Esophagus squamous epithelium (tissue), 5 donors: Measurements from ENCODE around the gene PACC1. TPM values are rescaled to one million over a fixed set of nuclear protein-coding genes. Genes with fewer than 3 reads are reported as not detected.

Experiments used
- DNase-seq: peaks from one replicate; lab custom pipeline; 2025; lab: John Stamatoyannopoulos, UW
- H3K27ac ChIP-seq, 4 donors: fragments of 200-600 bp; sonication (generic); one replicate each; pipeline ENCODE4 v1.5.1; 2016 to 2019; ENCODE audit warnings: mild to moderate bottlenecking in 1 of 4
- H3K27me3 ChIP-seq, 4 donors: fragments of 200-600 bp; sonication (generic); 1 replicate in 3 of 4; 2 replicates in 1 of 4; pipeline versions ENCODE4 v1.5.1 to v1.6.0; 2017 to 2021; ENCODE audit warnings: antibody characterized with exemption in 1 of 4
- H3K36me3 ChIP-seq, 3 donors: fragments of 200-600 bp; sonication (generic); one replicate each; pipeline ENCODE4 v1.5.1; 2016 to 2019
- H3K4me1 ChIP-seq, 3 donors: fragments of 200-600 bp; sonication (generic); one replicate each; pipeline ENCODE4 v1.5.1; 2017 to 2019
- H3K4me3 ChIP-seq, 4 donors: fragments of 200-600 bp; sonication (generic); 1 replicate in 3 of 4; 2 replicates in 1 of 4; pipeline ENCODE4 v1.5.1; 2016 to 2019; ENCODE audit warnings: mild to moderate bottlenecking in 2 of 4, moderate library complexity in 1 of 4
- H3K9me3 ChIP-seq, 3 donors: fragments of 200-600 bp; sonication (generic); one replicate each; pipeline ENCODE4 v1.5.1; 2016 to 2019
- POLR2A ChIP-seq, 4 donors: fragments of 450-650 bp; IDR thresholded peaks; one replicate each; pipeline ENCODE4 v1.6.1; 2017; ENCODE audit warnings: antibody characterized with exemption in 4 of 4, mild to moderate bottlenecking in 4 of 4, moderate library complexity in 3 of 4
- WGBS, 2 donors: methylation state at CpG; one replicate each; pipeline ENCODE4 v1.1.5; 2018; 5-methylcytosine and 5-hydroxymethylcytosine counted together
- intact Hi-C: fragments of 100-400 bp; cut with DNase I; formaldehyde crosslinking; loops from one replicate; pipeline ENCODE4 v1.15.0; 2022
- total RNA-seq, 4 donors: library from RNA; depleted of rRNA; stranded (reverse); fragments of >200 nt; gene quantifications; one replicate each; pipeline ENCODE4 v1.1.0, GENCODE V29; 2016
- TF ChIP-seq, protein P1 (sequence below), 6 experiments: fragments of 450-650 bp in 4 of 6; fragments of 200-600 bp in 2 of 6; sonication (generic) in 2 of 6; IDR thresholded peaks; one replicate each; pipeline ENCODE4 v1.5.1; 2016 to 2019; ENCODE audit warnings: antibody characterized with exemption in 6 of 6, mild to moderate bottlenecking in 4 of 6, moderate library complexity in 4 of 6
- donor health status: DM: yes; HTN: yes; CAD: no.

PACC1 gene
- total RNA-seq, 4 donors from 2014 or later = 5.0 to 7.6 (median 6.3) TPM

DNA sequence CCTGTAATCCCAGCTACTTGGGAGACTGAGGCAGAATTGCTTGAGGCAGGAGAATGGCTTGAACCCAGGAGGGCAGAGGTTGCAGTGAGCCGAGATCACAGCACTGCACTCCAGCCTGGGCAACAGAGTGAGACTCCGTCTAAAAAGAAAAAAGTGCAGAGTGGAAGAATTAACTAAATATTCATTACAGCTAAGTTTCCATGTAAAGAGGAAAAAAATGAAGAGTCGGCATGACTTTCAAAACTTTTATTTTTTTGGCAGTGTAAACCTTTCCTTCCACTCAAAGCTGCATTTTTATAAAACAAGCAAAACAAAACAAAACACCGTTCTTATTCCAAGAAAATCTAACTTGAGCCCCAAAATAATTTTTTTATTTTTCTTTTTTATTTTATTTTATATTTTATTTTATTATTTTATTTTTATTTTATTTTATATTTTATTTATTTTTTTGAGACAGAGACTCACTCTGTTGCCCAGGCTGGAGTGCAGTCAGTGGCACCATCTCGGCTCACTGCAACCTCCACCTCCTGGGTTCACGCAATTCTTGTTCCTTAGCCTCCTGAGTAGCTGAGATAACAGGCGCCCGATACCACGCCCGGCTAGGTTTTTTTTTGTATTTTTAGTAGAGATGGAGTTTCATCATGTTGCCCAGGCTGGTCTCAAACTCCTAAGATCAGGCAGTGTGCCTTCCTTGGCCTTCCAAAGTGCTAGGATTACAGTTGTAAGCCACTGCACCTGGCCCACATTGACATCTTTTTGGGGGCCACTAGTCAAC, 62.9 kb downstream of the PACC1 start:
- intact Hi-C loops = no loop called here
- Histone ChIP-seq H3K27ac (no peak overlapping the region), H3K4me1 (no peaks in the 10 kb centered on the region), H3K36me3 (peaks cover 0 to 94% (median 26%) of the 10 kb centered on the region in 3 donors), H3K9me3 (no peaks in the 10 kb centered on the region), H3K27me3 (no peaks in the 10 kb centered on the region), H3K4me3 (no peak overlapping the region)
- TF ChIP-seq POLR2A (IDR thresholded peaks at IDR 0.05) = no peak
- TF ChIP-seq, protein P1, sequence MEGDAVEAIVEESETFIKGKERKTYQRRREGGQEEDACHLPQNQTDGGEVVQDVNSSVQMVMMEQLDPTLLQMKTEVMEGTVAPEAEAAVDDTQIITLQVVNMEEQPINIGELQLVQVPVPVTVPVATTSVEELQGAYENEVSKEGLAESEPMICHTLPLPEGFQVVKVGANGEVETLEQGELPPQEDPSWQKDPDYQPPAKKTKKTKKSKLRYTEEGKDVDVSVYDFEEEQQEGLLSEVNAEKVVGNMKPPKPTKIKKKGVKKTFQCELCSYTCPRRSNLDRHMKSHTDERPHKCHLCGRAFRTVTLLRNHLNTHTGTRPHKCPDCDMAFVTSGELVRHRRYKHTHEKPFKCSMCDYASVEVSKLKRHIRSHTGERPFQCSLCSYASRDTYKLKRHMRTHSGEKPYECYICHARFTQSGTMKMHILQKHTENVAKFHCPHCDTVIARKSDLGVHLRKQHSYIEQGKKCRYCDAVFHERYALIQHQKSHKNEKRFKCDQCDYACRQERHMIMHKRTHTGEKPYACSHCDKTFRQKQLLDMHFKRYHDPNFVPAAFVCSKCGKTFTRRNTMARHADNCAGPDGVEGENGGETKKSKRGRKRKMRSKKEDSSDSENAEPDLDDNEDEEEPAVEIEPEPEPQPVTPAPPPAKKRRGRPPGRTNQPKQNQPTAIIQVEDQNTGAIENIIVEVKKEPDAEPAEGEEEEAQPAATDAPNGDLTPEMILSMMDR (IDR thresholded peaks at IDR 0.05) = no peak
- DNase-seq = no peak
- 90 to 92% methylated on average over 10 of the region's 10 CpGs for WGBS, 2 donors

DNA sequence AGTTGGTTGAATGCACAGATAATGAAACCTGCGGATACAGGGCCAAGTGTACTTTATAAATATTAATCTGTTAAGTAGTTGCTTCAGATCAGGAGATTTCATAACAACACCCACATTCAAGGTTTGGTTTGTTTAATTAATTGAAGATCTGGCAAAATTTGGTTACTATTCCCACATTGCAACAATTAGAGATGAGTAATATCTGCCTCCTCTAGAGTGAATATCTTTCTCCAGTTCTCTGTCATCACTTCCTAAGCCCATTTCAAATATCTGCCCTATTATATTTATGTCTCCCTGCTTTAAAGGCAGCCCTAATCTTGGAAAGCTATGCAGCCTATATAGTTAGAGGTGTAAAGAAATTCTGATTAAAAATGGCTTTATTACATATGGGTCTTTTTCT, 68.1 kb downstream of the PACC1 start:
- no peaks in the 10 kb centered on the region for H3K9me3 ChIP-seq
- WGBS, 2 donors = 68 to 83% methylated on average over 1 of the region's 1 CpG
- no peak for TF ChIP-seq POLR2A (IDR thresholded peaks at IDR 0.05)
- TF ChIP-seq, protein P1 (IDR thresholded peaks at IDR 0.05) = no peak
- DNase-seq = no peak
- peaks cover 0 to 3% (median 0%) of the 10 kb centered on the region in 3 donors for H3K4me1 ChIP-seq
- H3K36me3 ChIP-seq = peaks cover 0 to 100% (median 23%) of the 10 kb centered on the region in 3 donors
- intact Hi-C loops = no loop called here
- H3K27me3 ChIP-seq = no peaks in the 10 kb centered on the region
- H3K27ac ChIP-seq = no peak overlapping the region
- no peak overlapping the region for H3K4me3 ChIP-seq

DNA sequence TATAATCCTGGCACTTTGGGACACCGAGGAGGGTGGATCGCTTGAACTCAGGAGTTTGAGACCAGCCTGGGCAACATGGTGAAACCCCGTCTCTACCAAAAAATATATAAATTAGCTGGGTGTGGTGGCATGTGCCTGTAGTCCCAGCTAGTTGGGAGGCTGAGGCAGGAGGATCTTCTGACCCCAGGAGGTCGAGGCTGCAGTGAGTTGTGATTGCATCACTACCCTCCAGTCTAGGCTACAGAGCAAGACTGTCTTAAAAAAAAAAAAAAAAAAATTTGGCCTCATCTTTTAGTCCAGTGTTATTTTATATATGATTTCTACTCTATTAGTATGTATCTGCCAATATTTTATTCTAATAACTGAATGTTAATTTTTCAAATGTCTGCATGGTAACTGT, 69.8 kb downstream of the PACC1 start:
- no peak for TF ChIP-seq POLR2A (IDR thresholded peaks at IDR 0.05)
- TF ChIP-seq, protein P1 (IDR thresholded peaks at IDR 0.05) = no peak
- Histone ChIP-seq H3K9me3 (no peaks in the 10 kb centered on the region), H3K4me3 (no peak overlapping the region), H3K36me3 (peaks cover 0 to 98% (median 23%) of the 10 kb centered on the region in 3 donors), H3K27ac (no peak overlapping the region), H3K4me1 (peaks cover 0 to 3% (median 0%) of the 10 kb centered on the region in 3 donors), H3K27me3 (no peaks in the 10 kb centered on the region)
- no peak for DNase-seq
- WGBS, 2 donors = 89 to 97% methylated on average over 3 to 4 of the region's 4 CpGs
- intact Hi-C loops = no loop called here

DNA sequence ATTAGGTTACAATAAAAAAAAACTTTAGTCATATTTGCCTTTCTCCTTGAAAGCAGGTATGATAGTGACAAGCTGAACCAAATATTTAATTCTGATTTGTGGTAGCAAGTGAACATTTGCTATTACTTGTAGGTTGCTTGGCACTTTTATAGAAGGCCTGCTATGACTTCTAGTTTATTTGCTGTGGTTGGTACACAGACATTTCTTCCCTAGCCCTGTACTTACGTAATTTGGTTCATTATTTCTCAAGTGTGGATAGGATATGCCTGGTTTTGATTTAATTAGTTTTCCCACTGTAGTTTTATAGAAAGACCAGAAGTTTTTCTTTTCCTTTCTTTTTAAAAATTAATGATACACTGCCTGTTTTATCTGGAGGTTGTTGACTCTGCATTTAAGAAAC, 73.6 kb downstream of the PACC1 start:
- WGBS, 2 donors = 78 to 96% methylated on average over 1 of the region's 1 CpG
- TF ChIP-seq, protein P1 (IDR thresholded peaks at IDR 0.05) = no peak
- no peak for TF ChIP-seq POLR2A (IDR thresholded peaks at IDR 0.05)
- DNase-seq = no peak
- intact Hi-C loops = no loop called here
- Histone ChIP-seq H3K4me3 (no peak overlapping the region), H3K4me1 (peaks cover 0 to under 1% (median 0%) of the 10 kb centered on the region in 3 donors), H3K27ac (no peak overlapping the region), H3K27me3 (no peaks in the 10 kb centered on the region), H3K36me3 (peaks cover 0 to 96% (median 13%) of the 10 kb centered on the region in 3 donors), H3K9me3 (no peaks in the 10 kb centered on the region)

DNA sequence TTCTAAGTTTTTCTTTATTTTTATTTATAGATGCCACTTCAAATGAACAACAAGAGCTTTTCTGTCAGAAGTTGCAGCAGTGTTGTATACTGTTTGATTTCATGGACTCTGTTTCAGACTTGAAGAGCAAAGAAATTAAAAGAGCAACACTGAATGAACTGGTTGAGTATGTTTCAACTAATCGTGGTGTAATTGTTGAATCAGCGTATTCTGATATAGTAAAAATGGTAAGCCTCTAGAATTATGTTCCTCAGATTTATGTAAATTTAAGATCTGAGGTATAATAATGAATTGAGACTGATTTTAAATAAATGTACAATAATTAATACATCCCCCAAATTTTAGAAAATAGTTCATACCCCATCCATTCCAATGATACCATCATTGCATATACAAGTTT, 85.6 kb downstream of the PACC1 start:
- H3K9me3 ChIP-seq = no peaks in the 10 kb centered on the region
- no peak for TF ChIP-seq POLR2A (IDR thresholded peaks at IDR 0.05)
- TF ChIP-seq, protein P1 (IDR thresholded peaks at IDR 0.05) = no peak
- H3K27ac ChIP-seq = no peak overlapping the region
- no peak overlapping the region for H3K4me3 ChIP-seq
- H3K4me1 ChIP-seq = peaks cover 0 to 12% (median 0%) of the 10 kb centered on the region in 3 donors
- intact Hi-C loops = no loop called here
- WGBS, 2 donors = 87 to 89% methylated on average over 2 of the region's 2 CpGs
- H3K27me3 ChIP-seq = no peaks in the 10 kb centered on the region
- no peak for DNase-seq
- peaks cover 0 to 46% (median 8%) of the 10 kb centered on the region in 3 donors for H3K36me3 ChIP-seq
